Spinal cord (tissue), 10 donors: ENCODE data around the gene ZNF337. TPM values are rescaled to one million over a fixed set of nuclear protein-coding genes. Genes with fewer than 3 reads are reported as not detected.
"Not testable (repeated sequence)": the region's sequence is repeated elsewhere in the genome, so short reads cannot be mapped to it uniquely, and the experiment has no call there.

Experiments
- DNase-seq, 6 donors: peaks; one replicate each; pipeline versions ENCODE4 v3.0.0 to v3.0.0-alpha.2; 2013 to 2015; ENCODE audit warnings: low spot score in 6 of 6, low read depth in 4 of 6
- H3K27ac ChIP-seq: one replicate; pipeline ENCODE4 v1.5.1; 2013; ENCODE audit warnings: low read depth, low read length, control low read depth
- H3K27me3 ChIP-seq: one replicate; pipeline ENCODE4 v1.6.1; 2013; ENCODE audit warnings: low read length; ENCODE audit not compliant: control insufficient read depth, insufficient read depth
- H3K36me3 ChIP-seq: one replicate; pipeline ENCODE4 v1.6.1; 2013; ENCODE audit warnings: low read length; ENCODE audit not compliant: control insufficient read depth, insufficient read depth
- H3K4me1 ChIP-seq: one replicate; pipeline ENCODE4 v1.6.1; 2013; ENCODE audit warnings: low read length; ENCODE audit not compliant: control insufficient read depth, insufficient read depth
- H3K4me3 ChIP-seq: one replicate; pipeline ENCODE4 v1.5.1; 2013; ENCODE audit warnings: low read depth, low read length, control low read depth
- H3K9me3 ChIP-seq: one replicate; pipeline ENCODE4 v1.6.1; 2013; ENCODE audit warnings: low read length; ENCODE audit not compliant: control insufficient read depth, insufficient read depth
- WGBS: methylation state at CpG from one replicate; pipeline ENCODE4 v1.1.5; 2013; ENCODE audit warnings: missing lambda C conversion rate; ENCODE audit not compliant: insufficient coverage; 5-methylcytosine and 5-hydroxymethylcytosine counted together
- polyA plus RNA-seq, 2 donors: library from polyadenylated mRNA; unstranded; fragments of 120-200 nt; gene quantifications; one replicate each; pipeline ENCODE4 v1.2.1, GENCODE V29; 2013; ENCODE audit not compliant: insufficient read length in 2 of 2
- small RNA-seq: library from RNA; depleted of rRNA; stranded (forward); fragments of <200 nt; gene quantifications from one replicate; pipeline ENCODE3, GENCODE V24; 2014; ENCODE audit warnings: low replicate concordance
- total RNA-seq, 2 donors: library from RNA; depleted of rRNA in 1 of 2; stranded (reverse); fragments of 120-200 nt in 1 of 2; fragments of >200 nt in 1 of 2; gene quantifications; one replicate each; pipeline versions ENCODE4 v1.2.3 to v1.2.4, GENCODE V29; 2013 to 2014
- donor health status: healthy.

ZNF337 gene
- total and polyA plus RNA-seq, 4 donors, result 19.2 to 34.6 (median 30.0) TPM

DNA sequence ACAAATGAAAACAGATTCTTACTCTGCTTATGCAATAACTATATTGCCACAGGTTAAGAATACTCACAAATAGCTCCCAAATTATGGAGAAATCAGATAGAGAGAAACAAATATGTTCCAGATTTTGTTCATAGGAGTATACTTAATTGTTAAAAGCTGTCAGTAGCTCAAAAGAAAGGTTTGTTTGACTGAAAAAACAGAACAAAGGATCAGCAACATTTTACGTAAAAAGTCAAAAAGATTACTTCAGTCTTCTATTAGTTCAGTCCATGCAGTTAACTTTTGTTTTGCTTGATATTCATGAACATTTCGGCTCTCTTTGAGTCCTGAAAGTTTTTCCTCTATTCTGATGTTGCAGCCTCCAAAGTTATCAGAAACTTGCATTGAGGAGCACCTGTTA lies 59.4 kb downstream of the ZNF337 start:
- H3K27me3 ChIP-seq, result no peaks in the 10 kb centered on the region
- H3K36me3 ChIP-seq, result no peaks in the 10 kb centered on the region
- 100% methylated on average over 1 of the region's 2 CpGs for WGBS
- no peak for DNase-seq
- peaks cover 4% of the 10 kb centered on the region for H3K9me3 ChIP-seq
- no peak overlapping the region for H3K27ac ChIP-seq
- no peaks in the 10 kb centered on the region for H3K4me1 ChIP-seq
- H3K4me3 ChIP-seq, result no peak overlapping the region

GRCh38 chr20:25632940-25633790 lies 63.5 kb downstream of the ZNF337 start:
- H3K36me3 ChIP-seq, result no peaks in the 10 kb centered on the region
- H3K4me3 ChIP-seq, result no peak overlapping the region
- H3K27me3 ChIP-seq, result no peaks in the 10 kb centered on the region
- no peaks in the 10 kb centered on the region for H3K4me1 ChIP-seq
- no peak for DNase-seq
- 95% methylated on average over 2 of the region's 5 CpGs for WGBS
- H3K27ac ChIP-seq, result no peak overlapping the region
- H3K9me3 ChIP-seq, result peaks cover 4% of the 10 kb centered on the region

DNA sequence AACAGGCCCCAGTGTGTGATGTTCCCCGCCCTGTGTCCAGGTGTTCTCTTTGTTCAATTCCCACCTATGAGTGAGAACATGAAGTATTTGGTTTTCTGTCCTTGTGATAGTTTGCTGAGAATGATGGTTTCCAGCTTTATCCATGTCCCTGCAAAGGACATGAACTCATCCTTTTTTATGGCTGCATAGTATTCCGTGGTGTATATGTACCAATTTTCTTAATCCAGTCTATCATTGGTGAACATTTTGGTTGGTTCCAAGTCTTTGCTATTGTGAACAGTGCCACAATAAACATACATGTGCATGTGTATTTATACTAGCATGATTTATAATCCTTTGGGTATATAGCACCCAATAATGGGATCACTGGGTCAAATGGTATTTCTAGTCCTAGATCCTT lies 66.0 kb downstream of the ZNF337 start:
- not testable (repeated sequence) for H3K36me3 ChIP-seq, H3K4me3 ChIP-seq, H3K4me1 ChIP-seq, DNase-seq, H3K27me3 ChIP-seq, H3K27ac ChIP-seq, H3K9me3 ChIP-seq
- WGBS, result no CpG with 5 or more reads among the region's 2 CpGs

GRCh38 chr20:25629816-25630499 lies 66.7 kb downstream of the ZNF337 start:
- Histone ChIP-seq H3K27me3 (no peaks in the 10 kb centered on the region), H3K4me1 (peaks cover under 1% of the 10 kb centered on the region), H3K4me3 (no peak overlapping the region), H3K36me3 (no peaks in the 10 kb centered on the region), H3K27ac (no peak overlapping the region), H3K9me3 (no peaks in the 10 kb centered on the region)
- 97% methylated on average over 4 of the region's 8 CpGs for WGBS
- DNase-seq, result no peak

GRCh38 chr20:25626779-25627178 lies 69.9 kb downstream of the ZNF337 start:
- no peak overlapping the region for H3K27ac ChIP-seq
- 95% methylated on average over 8 of the region's 9 CpGs for WGBS
- H3K4me1 ChIP-seq, result peaks cover 13% of the 10 kb centered on the region
- H3K36me3 ChIP-seq, result no peaks in the 10 kb centered on the region
- H3K4me3 ChIP-seq, result no peak overlapping the region
- no peak for DNase-seq
- H3K27me3 ChIP-seq, result no peaks in the 10 kb centered on the region
- H3K9me3 ChIP-seq, result no peaks in the 10 kb centered on the region

DNA sequence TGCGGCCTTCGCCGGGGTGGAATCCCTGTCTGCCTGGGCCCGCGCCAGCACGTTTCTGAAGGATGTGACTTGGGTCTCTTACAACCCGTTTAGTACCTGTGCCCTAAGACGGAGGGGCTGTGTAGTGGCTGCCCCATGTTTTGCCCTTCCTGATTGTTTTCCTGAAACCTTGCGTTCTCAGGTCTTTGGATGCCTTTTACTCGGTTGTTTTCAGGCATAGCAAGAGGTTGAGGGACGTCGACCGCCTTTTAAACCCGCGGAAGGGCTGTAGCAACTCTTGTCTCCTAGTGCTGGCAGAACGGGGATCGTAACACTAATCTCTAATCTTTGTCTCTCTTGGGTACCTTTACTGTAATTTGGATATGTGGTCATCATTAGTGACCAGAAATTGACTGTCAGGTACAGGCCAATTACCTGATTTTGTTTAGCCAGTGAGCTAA lies 72.1 kb downstream of the ZNF337 start:
- Histone ChIP-seq H3K4me3 (peak overlapping the region; percentile 62), H3K27ac (peak overlapping the region; percentile 76), H3K36me3 (no peaks in the 10 kb centered on the region), H3K27me3 (no peaks in the 10 kb centered on the region), H3K4me1 (peaks cover 13% of the 10 kb centered on the region), H3K9me3 (no peaks in the 10 kb centered on the region)
- 17% methylated on average over 9 of the region's 17 CpGs for WGBS
- no peak for DNase-seq

Small RNA genes within 50 kb of the gene (small RNA-seq; reads per million reads assigned to genes)
- not detected for gene RN7SL594P

Other genes starting within 250 kb of the ZNF337 start
- 10 to 100 TPM; 13.1 to 30.1 TPM for gene NINL, start 111.3 kb downstream of the ZNF337 start, total RNA-seq
- 10 to 100 TPM; 32.2 to 50.6 TPM for gene NINL, start 111.3 kb downstream of the ZNF337 start, polyA plus RNA-seq
- 1 to 10 TPM; 6.3 to 7.9 TPM for gene NANP, start 72.8 kb downstream of the ZNF337 start, total RNA-seq
- 1 to 10 TPM; 3.8 to 4.5 TPM for gene NANP, start 72.8 kb downstream of the ZNF337 start, polyA plus RNA-seq